DND-41 (cell line): ENCODE data around the gene IFNA13.

Source experiments
- ATAC-seq: fragments of 200-7000 bp; cut with Tn5 transposase; 3 replicates; pipeline ENCODE4 v1.9.1; 2021; ENCODE audit warnings: low read depth; ENCODE audit not compliant: insufficient read depth
- DNase-seq: peaks from one replicate; pipeline ENCODE4 v3.0.0-alpha.2; 2020
- H2AFZ ChIP-seq: 2 replicates; pipeline ENCODE4 v1.6.0; 2012; ENCODE audit warnings: low read depth, low read length
- H3K27ac ChIP-seq: 2 replicates; pipeline ENCODE4 v1.5.1; 2012; ENCODE audit warnings: low read length, inconsistent platforms
- H3K27me3 ChIP-seq: fragments of 200-600 bp; sonication (generic); 2 replicates; pipeline ENCODE4 v1.6.0; 2012; ENCODE audit warnings: low read length, mild to moderate bottlenecking, inconsistent platforms; ENCODE audit not compliant: insufficient read depth, poor library complexity
- H3K36me3 ChIP-seq: 2 replicates; pipeline ENCODE4 v1.5.1; 2012; ENCODE audit warnings: low read length, inconsistent platforms; ENCODE audit not compliant: insufficient read depth
- H3K4me1 ChIP-seq: 2 replicates; pipeline ENCODE4 v1.5.1; 2012; ENCODE audit warnings: mild to moderate bottlenecking, low read length; ENCODE audit not compliant: insufficient read depth
- H3K4me2 ChIP-seq: 2 replicates; pipeline ENCODE4 v1.6.0; 2012; ENCODE audit warnings: mild to moderate bottlenecking, moderate library complexity, low read length, inconsistent platforms; ENCODE audit not compliant: insufficient read depth
- H3K4me3 ChIP-seq, 2 experiments: fragments of 200-600 bp in 1 of 2; shearing (Covaris generic) in 1 of 2; 2 replicates each; pipeline ENCODE4 v1.5.1; 2012 to 2016; ENCODE audit warnings: inconsistent platforms in 2 of 2, low read length in 2 of 2, mild to moderate bottlenecking in 2 of 2, low read depth in 1 of 2, moderate library complexity in 1 of 2
- H3K79me2 ChIP-seq: 2 replicates; pipeline ENCODE4 v1.6.0; 2012; ENCODE audit warnings: low read length, inconsistent platforms; ENCODE audit not compliant: insufficient read depth
- H3K9ac ChIP-seq: 2 replicates; pipeline ENCODE4 v1.6.0; 2012; ENCODE audit warnings: low read depth, mild to moderate bottlenecking, inconsistent platforms, low read length, moderate library complexity
- H3K9me3 ChIP-seq: 2 replicates; pipeline ENCODE4 v1.5.1; 2012; ENCODE audit warnings: low read length, moderate library complexity, mild to moderate bottlenecking, inconsistent platforms; ENCODE audit not compliant: insufficient read depth, severe bottlenecking
- H4K20me1 ChIP-seq: 2 replicates; pipeline ENCODE4 v1.6.0; 2012; ENCODE audit warnings: low read length; ENCODE audit not compliant: insufficient read depth
- EZH2 ChIP-seq: IDR thresholded peaks from 3 replicates; pipeline ENCODE4 v1.6.1; 2012; ENCODE audit warnings: borderline replicate concordance, low read depth, mild to moderate bottlenecking, moderate library complexity, low read length, inconsistent platforms; ENCODE audit not compliant: severe bottlenecking
- TF ChIP-seq, protein P1 (sequence below): IDR thresholded peaks from 2 replicates; pipeline ENCODE4 v1.5.1; 2012; ENCODE audit warnings: borderline replicate concordance, low read length, moderate library complexity, mild to moderate bottlenecking; ENCODE audit not compliant: poor library complexity, severe bottlenecking; ENCODE audit errors: extremely low read depth

The IFNA13 gene

DNA sequence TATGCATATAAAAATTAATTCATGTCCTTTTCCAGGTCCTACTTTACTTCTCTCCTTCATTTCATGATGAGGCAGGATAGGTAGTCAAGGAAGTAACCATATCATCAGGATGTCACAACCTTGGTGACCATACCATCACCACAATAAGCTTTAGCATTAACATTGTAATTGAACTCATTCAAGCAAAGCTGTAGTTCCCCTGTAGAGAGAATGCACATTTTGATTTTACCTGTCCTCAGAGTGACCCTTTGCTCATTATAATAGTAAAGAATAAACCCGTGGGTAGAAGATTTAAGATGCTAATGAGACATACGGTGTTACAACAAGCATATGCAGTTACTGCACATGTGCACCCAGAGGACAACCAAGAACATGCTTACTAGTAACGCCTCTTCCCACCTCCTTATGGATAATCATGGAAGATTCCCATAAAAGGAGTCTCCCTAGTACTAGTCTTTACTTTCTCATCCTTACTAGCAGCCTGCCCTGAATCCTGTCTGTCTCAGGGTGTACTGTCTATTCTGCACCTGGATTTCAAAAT lies 19.4 kb downstream of the IFNA13 start:
- no peaks in the 10 kb centered on the region for H4K20me1 ChIP-seq
- H3K27ac ChIP-seq = no peak overlapping the region
- no peaks in the 10 kb centered on the region for H3K79me2 ChIP-seq
- no peak for ATAC-seq
- DNase-seq = no peak
- H3K4me1 ChIP-seq = no peaks in the 10 kb centered on the region
- no peaks in the 10 kb centered on the region for H3K9me3 ChIP-seq
- H3K4me2 ChIP-seq = no peak overlapping the region
- TF ChIP-seq, protein P1, sequence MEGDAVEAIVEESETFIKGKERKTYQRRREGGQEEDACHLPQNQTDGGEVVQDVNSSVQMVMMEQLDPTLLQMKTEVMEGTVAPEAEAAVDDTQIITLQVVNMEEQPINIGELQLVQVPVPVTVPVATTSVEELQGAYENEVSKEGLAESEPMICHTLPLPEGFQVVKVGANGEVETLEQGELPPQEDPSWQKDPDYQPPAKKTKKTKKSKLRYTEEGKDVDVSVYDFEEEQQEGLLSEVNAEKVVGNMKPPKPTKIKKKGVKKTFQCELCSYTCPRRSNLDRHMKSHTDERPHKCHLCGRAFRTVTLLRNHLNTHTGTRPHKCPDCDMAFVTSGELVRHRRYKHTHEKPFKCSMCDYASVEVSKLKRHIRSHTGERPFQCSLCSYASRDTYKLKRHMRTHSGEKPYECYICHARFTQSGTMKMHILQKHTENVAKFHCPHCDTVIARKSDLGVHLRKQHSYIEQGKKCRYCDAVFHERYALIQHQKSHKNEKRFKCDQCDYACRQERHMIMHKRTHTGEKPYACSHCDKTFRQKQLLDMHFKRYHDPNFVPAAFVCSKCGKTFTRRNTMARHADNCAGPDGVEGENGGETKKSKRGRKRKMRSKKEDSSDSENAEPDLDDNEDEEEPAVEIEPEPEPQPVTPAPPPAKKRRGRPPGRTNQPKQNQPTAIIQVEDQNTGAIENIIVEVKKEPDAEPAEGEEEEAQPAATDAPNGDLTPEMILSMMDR = no peak
- TF ChIP-seq EZH2 = no peak
- no peak overlapping the region for H3K9ac ChIP-seq
- no peak overlapping the region for H3K4me3 ChIP-seq
- H3K36me3 ChIP-seq = no peaks in the 10 kb centered on the region
- no peak overlapping the region for H2AFZ ChIP-seq
- no peaks in the 10 kb centered on the region for H3K27me3 ChIP-seq

DNA sequence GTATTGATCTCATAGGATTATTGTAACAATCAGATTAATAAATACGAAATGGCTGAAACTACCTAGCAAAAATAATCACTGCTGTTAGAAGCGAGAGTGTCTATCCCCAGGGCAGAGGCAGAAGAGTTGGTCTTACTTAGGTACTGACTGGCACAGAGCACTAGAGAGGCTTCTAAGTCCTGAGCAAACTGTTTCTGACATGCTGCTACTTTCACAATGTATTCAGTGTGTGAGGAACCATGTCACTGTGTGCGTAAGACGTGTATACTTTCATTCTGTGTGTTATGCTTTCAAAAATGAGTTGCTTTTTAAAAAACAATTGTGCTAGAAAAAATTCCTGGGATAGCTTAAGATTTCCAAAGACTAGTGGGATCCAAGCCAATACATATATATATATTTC lies 27.1 kb downstream of the IFNA13 start:
- H2AFZ ChIP-seq = no peak overlapping the region
- TF ChIP-seq, protein P1 = no peak
- no peak for TF ChIP-seq EZH2
- no peak for ATAC-seq

DNA sequence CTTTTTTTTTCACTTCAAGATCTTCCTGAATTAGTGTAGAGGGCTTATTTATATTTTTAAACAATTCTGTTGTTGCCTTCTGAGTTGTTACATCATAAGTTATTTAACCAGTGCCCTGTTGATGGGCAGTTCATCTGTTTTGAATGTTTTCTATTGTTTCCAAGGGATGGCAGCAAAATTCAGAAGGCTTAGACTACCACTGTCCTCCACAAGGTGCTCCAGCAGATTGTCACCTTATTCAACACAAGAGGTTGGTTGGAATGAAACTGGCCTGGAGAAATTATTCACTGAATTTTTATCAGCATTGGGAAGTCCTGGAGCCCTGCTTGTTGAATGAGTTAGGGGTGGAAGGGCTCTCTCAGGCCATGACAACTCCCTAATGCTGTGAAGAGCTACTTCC lies 31.4 kb downstream of the IFNA13 start:
- Histone ChIP-seq H4K20me1 (peaks cover 23% of the 10 kb centered on the region), H3K36me3 (peaks cover 19% of the 10 kb centered on the region), H2AFZ (no peak overlapping the region), H3K4me1 (peaks cover 35% of the 10 kb centered on the region), H3K79me2 (peaks cover 40% of the 10 kb centered on the region), H3K9ac (no peak overlapping the region), H3K4me2 (no peak overlapping the region), H3K27me3 (peaks cover 4% of the 10 kb centered on the region), H3K9me3 (no peaks in the 10 kb centered on the region), H3K4me3 (no peak overlapping the region), H3K27ac (no peak overlapping the region)
- no peak for TF ChIP-seq EZH2
- ATAC-seq = no peak
- no peak for DNase-seq

More for the DNA sequence above, 27.1 kb downstream of the IFNA13 start:
- Histone ChIP-seq H4K20me1 (no peaks in the 10 kb centered on the region), H3K79me2 (no peaks in the 10 kb centered on the region), H3K9me3 (no peaks in the 10 kb centered on the region), H3K4me3 (no peak overlapping the region), H3K9ac (no peak overlapping the region), H3K27me3 (peaks cover 9% of the 10 kb centered on the region), H3K4me1 (peaks cover 3% of the 10 kb centered on the region; the same call in 1 of the 2 replicates), H3K4me2 (no peak overlapping the region), H3K36me3 (no peaks in the 10 kb centered on the region), H3K27ac (no peak overlapping the region)
- no peak for DNase-seq

DNA sequence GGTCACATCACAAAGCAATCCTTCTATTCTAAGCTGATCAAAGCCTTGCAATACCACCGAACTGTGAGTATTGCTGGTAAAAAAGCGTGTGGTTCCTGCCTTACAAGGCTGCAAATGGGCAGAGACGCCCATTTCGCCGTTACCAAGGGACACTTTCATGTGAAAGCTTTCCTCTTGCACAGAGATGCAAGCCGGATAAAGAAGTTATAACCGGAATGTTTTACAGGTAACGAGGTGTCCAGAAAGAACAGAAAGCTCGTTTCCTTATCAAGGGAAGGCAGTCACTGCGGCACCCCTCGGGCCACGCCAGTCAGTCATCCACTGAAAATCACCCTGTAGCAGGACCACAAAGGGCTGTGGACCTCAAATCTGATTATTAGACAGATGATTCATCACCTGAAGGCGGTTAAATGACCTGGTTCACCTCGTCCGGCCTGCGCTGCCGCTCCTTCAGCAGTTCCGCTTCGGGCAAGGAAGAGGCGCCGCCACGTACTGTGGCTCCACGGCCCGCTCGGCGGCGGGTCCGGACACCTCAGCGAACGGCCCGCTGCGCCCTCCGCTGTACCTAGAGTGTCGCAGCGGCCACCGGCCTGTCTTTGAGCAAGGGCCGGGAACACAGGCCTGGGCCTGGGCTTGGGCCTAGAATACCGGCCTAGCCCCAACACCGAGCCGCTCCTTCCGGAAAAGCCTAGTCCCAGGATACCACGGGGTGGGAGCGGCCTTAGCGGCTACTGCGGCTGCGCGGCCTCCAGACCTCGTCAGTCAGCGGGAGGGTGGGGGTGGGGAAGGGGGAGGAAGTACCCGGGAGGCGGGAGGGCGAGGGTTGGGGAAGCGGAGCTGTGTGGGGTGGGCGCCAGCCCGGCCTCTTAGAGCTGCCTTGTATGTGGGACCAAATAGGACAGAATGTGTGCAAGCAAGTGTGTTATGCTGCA lies 32.9 kb downstream of the IFNA13 start, which contains the start of gene KLHL9:
Gene KLHL9, minus strand, starts transcription at position 704 of the 932 bp plus-strand sequence. Its CDS starts 545 bp downstream, at position 159.
- H3K9me3 ChIP-seq = no peaks in the 10 kb centered on the region
- peak within 1 kb of the TSS; percentile 61 to 89 for H3K4me3 ChIP-seq
- H3K36me3 ChIP-seq = peaks cover 21% of the 10 kb centered on the region
- DNase-seq (peak; percentile 90), ATAC-seq (peak; percentile 92)
- peaks cover 4% of the 10 kb centered on the region for H3K27me3 ChIP-seq
- peak within 1 kb of the TSS; percentile 93 for H2AFZ ChIP-seq
- H3K4me2 ChIP-seq = peak within 1 kb of the TSS; percentile 66
- H3K4me1 ChIP-seq = peaks cover 40% of the 10 kb centered on the region
- peaks cover 55% of the 10 kb centered on the region for H3K79me2 ChIP-seq
- peak within 1 kb of the TSS; percentile 89 for H3K9ac ChIP-seq
- no peak for TF ChIP-seq EZH2
- TF ChIP-seq, protein P1 = no peak
- H4K20me1 ChIP-seq = peaks cover 29% of the 10 kb centered on the region
- peak within 1 kb of the TSS; percentile 92 for H3K27ac ChIP-seq
